Panc1 (cell line): ENCODE data around the gene TGM1. TPM values are rescaled to one million over a fixed set of nuclear protein-coding genes. Genes with fewer than 3 reads are reported as not detected.

Source experiments
- ATAC-seq: fragments of 200-7000 bp; cut with Tn5 transposase; 2 replicates; pipeline ENCODE4 v1.9.1; 2020; ENCODE audit warnings: mild to moderate bottlenecking, moderate library complexity
- BruUV-seq: library from RNA; stranded (reverse); fragments of 400-500 nt; replicated peaks from 2 replicates; lab custom pipeline; 2021; lab: Mats Ljungman, UMichigan
- CTCF ChIA-PET: fragments of 300-600 bp; sonication (Branson Sonifier 250); formaldehyde crosslinking; loops from one replicate; lab custom pipeline; 2022; ENCODE audit warnings: antibody characterized with exemption; lab: Charles Lee
- POLR2A ChIA-PET: fragments of 300-600 bp; sonication (Branson Sonifier 250); formaldehyde crosslinking; loops from one replicate; lab custom pipeline; 2022; ENCODE audit warnings: antibody characterized with exemption; lab: Charles Lee
- DNase-seq: peaks from one replicate; pipeline ENCODE4 v3.0.0-alpha.2; 2010; ENCODE audit warnings: low read depth, low spot score
- H3K27ac ChIP-seq: 2 replicates; pipeline ENCODE4 v1.5.1; 2011; ENCODE audit warnings: mild to moderate bottlenecking, low read length, inconsistent platforms
- H3K27me3 ChIP-seq: fragments of 200-500 bp; sonication (Bioruptor generic); 2 replicates; pipeline ENCODE4 v1.6.0; 2014; ENCODE audit warnings: low read length, inconsistent platforms; ENCODE audit not compliant: control insufficient read depth, insufficient read depth
- H3K36me3 ChIP-seq: fragments of 200-500 bp; sonication (Bioruptor generic); 2 replicates; pipeline ENCODE4 v1.5.1; 2014; ENCODE audit warnings: inconsistent platforms, mild to moderate bottlenecking, low read length, moderate library complexity; ENCODE audit not compliant: control insufficient read depth, insufficient read depth
- H3K4me1 ChIP-seq: 2 replicates; pipeline ENCODE4 v1.5.1; 2011; ENCODE audit warnings: inconsistent platforms, mild to moderate bottlenecking, low read length, moderate library complexity; ENCODE audit not compliant: control insufficient read depth, insufficient read depth
- H3K4me3 ChIP-seq, 2 experiments: 2 replicates each; pipeline ENCODE4 v1.5.1; 2011 to 2012; ENCODE audit warnings: low read depth in 2 of 2, low read length in 2 of 2, mild to moderate bottlenecking in 2 of 2, inconsistent platforms in 1 of 2, moderate library complexity in 1 of 2
- H3K9me3 ChIP-seq: fragments of 200-500 bp; sonication (Bioruptor generic); 2 replicates; pipeline ENCODE4 v1.5.1; 2014; ENCODE audit warnings: low read depth, mild to moderate bottlenecking, inconsistent platforms, low read length, moderate library complexity; ENCODE audit not compliant: control insufficient read depth, insufficient read depth
- CTCF ChIP-seq: fragments of 450-650 bp; IDR thresholded peaks from 2 replicates; pipeline ENCODE4 v1.5.1; 2017; ENCODE audit warnings: mild to moderate bottlenecking
- POLR2AphosphoS5 ChIP-seq: IDR thresholded peaks from 2 replicates; pipeline ENCODE4 v1.6.1; 2012; ENCODE audit warnings: mild to moderate bottlenecking, low read depth, low read length, moderate library complexity
- REST ChIP-seq, 2 experiments: IDR thresholded peaks; 2 replicates each; pipeline ENCODE4 v1.6.1; 2011 to 2012; ENCODE audit warnings: low read depth in 2 of 2, control low read depth in 1 of 2, low read length in 1 of 2, mild to moderate bottlenecking in 1 of 2, moderate library complexity in 1 of 2; ENCODE audit not compliant: insufficient read depth in 1 of 2
- SIN3A ChIP-seq: IDR thresholded peaks from 2 replicates; pipeline ENCODE4 v1.6.1; 2012; ENCODE audit warnings: low read depth, mild to moderate bottlenecking, low read length, moderate library complexity, borderline replicate concordance; ENCODE audit not compliant: insufficient read depth
- TCF7L2 ChIP-seq: IDR thresholded peaks from 2 replicates; pipeline ENCODE4 v1.6.1; 2011; ENCODE audit warnings: mild to moderate bottlenecking, low read depth, low read length, inconsistent platforms
- in situ Hi-C: cut with HindIII; loops from 2 replicates; pipeline ENCODE4 v1.10.0; 2016; ENCODE audit warnings: low sequenced_read_pairs, low pct_unique_long_range_greater_than_20kb
- intact Hi-C: fragments of 100-400 bp; cut with micrococcal nuclease; formaldehyde crosslinking; loops from one replicate; pipeline ENCODE4 v1.10.0; 2022; ENCODE audit not compliant: unreplicated experiment
- total RNA-seq: library from RNA; stranded (reverse); gene quantifications from one replicate; pipeline ENCODE4 v1.2.1, GENCODE V29; 2021; ENCODE audit not compliant: unreplicated experiment

Gene TGM1
- total RNA-seq, 1 experiment from 2014 or later: 2.3 TPM

DNA sequence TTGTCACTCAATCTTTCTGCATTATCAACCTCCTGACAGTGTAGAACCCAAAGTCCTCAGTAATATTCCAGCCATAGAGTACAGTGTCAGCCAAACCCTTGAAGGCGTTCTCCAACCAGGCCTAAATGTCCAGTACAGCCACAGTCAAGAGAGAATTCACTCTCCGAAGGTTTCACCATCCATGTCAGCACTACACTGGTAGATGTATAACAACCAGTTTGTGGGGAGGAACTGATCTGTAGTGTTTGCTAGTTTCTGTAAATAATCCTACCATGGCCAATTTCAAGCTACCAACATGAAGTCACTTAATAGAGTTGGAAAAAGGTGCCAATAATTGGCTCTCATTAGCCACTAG is 46.7 kb downstream of the TGM1 start:
- in situ Hi-C loops (no loop called here), intact Hi-C loops (no loop called here)
- DNase-seq (no peak), ATAC-seq (no peak)
- ChIA-PET POLR2A (no interaction called here), CTCF (interaction anchor here (0.6 to 1.0 kb wide), 2 partner anchors 83 to 111 kb away, joined by 3 to 10 read pairs; no protein-coding TSS in a partner anchor)
- Histone ChIP-seq H3K9me3 (no peaks in the 10 kb centered on the region), H3K4me3 (peak overlapping the region; percentile 74 to 77), H3K27ac (peak overlapping the region; percentile 48), H3K36me3 (peaks cover 5% of the 10 kb centered on the region), H3K27me3 (no peaks in the 10 kb centered on the region), H3K4me1 (peaks cover 9% of the 10 kb centered on the region)
- no peak for TF ChIP-seq CTCF
- TF ChIP-seq SIN3A: no peak
- no peak for TF ChIP-seq POLR2AphosphoS5
- no peak for TF ChIP-seq TCF7L2
- TF ChIP-seq REST (IDR thresholded peaks at IDR 0.05; ENCODE audit: insufficient read depth in 1 of 2, low read depth in 2 of 2, low read length in 1 of 2): no peak
- no TSS peak for BruUV-seq

DNA sequence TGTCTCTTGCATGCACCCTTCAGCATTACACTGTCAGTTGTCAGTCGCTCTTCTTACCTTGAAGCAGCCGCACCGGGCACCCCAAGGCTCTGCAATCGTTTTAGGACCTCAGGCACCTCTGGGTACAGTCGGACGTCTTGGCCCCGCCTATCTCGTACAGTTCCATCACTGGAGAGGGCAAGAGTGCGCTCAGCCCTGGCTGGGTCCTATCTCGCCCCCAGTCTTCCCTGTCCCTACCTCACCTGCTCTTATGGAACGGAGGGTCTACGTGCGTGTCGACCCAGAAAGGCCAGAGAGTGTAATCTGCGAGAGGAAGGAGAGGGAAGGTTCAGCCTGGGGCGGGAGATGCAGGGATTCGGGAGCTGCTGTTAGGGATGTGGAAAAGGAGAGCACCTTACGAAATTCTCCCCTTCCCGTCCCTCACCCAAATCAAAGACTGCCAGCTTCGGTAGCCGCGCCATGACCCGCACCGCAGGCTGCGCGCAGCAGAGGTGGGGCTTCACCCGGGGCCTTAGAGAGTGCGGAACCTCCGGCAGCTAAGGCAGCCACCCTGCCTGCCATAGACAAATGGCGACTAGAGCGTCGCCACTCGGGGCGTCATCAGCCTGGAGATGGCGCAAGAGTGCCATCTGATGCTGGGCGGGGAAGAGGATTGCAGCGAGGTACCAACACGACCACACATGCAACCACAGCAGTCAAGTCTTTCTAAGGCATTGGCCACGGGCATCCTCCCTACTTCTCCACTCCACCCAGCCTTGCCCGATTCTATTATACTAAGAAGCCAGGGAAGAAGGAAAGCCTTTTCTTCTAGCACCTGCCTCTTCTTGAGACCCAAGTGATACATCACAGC is 47.3 kb downstream of the TGM1 start, which contains the start of gene MDP1:
Gene MDP1 (minus strand): TSS at position 572 of the 850 bp plus-strand sequence. CDS start 111 bp downstream, at position 461.
- TF ChIP-seq SIN3A (no peak; the same call in 1 of the 2 replicates), REST (IDR thresholded peaks at IDR 0.05; ENCODE audit: insufficient read depth in 1 of 2, low read depth in 2 of 2, low read length in 1 of 2) (no peak), CTCF (peak; percentile 82), POLR2AphosphoS5 (peak; percentile 86), TCF7L2 (no peak)

More for the DNA sequence above, 47.3 kb downstream of the TGM1 start, which contains the start of gene MDP1:
- Histone ChIP-seq H3K27me3 (no peaks in the 10 kb centered on the region), H3K9me3 (no peaks in the 10 kb centered on the region), H3K4me3 (peak within 1 kb of the TSS; percentile 74 to 77), H3K4me1 (peaks cover 9% of the 10 kb centered on the region), H3K36me3 (peaks cover 5% of the 10 kb centered on the region), H3K27ac (peak within 1 kb of the TSS; percentile 89)
- BruUV-seq: no TSS peak
- in situ Hi-C loops: no loop called here
- ChIA-PET CTCF (interaction anchor here (0.6 to 1.5 kb wide), 3 partner anchors 83 to 157 kb away, joined by 3 to 10 read pairs (median 9); no protein-coding TSS in a partner anchor), POLR2A (interaction anchor here (0.6 kb wide), 1 partner anchor 31 kb away, joined by 4 read pairs; no protein-coding TSS in a partner anchor)
- DNase-seq (no peak), ATAC-seq (peak; percentile 86)
- intact Hi-C loops: no loop called here
